Gastroesophageal sphincter (tissue), 3 donors: ENCODE data around the gene SRP9.
A peak's percentile ranks its signal among the peaks of the same experiment; 100 is the strongest.

Experiments
- EP300 ChIP-seq: sonication (generic); formaldehyde crosslinking; IDR thresholded peaks from one replicate; pipeline ENCODE4 v1.6.1; 2017; ENCODE audit warnings: antibody characterized with exemption, mild to moderate bottlenecking
- POLR2A ChIP-seq, 2 donors: fragments of 450-650 bp; IDR thresholded peaks; one replicate each; pipeline ENCODE4 v1.6.1; 2017; ENCODE audit warnings: antibody characterized with exemption in 2 of 2, mild to moderate bottlenecking in 2 of 2, moderate library complexity in 1 of 2
- POLR2AphosphoS5 ChIP-seq: sonication (generic); formaldehyde crosslinking; IDR thresholded peaks from one replicate; pipeline ENCODE4 v1.6.1; 2017; ENCODE audit warnings: antibody characterized with exemption
- TF ChIP-seq, protein P1 (sequence below), 4 experiments: fragments of 200-600 bp in 2 of 4; fragments of 450-650 bp in 2 of 4; sonication (generic) in 1 of 4; IDR thresholded peaks; one replicate each; pipeline ENCODE4 v1.5.1; 2017 to 2019; ENCODE audit warnings: antibody characterized with exemption in 4 of 4, mild to moderate bottlenecking in 2 of 4, moderate library complexity in 2 of 4

DNA sequence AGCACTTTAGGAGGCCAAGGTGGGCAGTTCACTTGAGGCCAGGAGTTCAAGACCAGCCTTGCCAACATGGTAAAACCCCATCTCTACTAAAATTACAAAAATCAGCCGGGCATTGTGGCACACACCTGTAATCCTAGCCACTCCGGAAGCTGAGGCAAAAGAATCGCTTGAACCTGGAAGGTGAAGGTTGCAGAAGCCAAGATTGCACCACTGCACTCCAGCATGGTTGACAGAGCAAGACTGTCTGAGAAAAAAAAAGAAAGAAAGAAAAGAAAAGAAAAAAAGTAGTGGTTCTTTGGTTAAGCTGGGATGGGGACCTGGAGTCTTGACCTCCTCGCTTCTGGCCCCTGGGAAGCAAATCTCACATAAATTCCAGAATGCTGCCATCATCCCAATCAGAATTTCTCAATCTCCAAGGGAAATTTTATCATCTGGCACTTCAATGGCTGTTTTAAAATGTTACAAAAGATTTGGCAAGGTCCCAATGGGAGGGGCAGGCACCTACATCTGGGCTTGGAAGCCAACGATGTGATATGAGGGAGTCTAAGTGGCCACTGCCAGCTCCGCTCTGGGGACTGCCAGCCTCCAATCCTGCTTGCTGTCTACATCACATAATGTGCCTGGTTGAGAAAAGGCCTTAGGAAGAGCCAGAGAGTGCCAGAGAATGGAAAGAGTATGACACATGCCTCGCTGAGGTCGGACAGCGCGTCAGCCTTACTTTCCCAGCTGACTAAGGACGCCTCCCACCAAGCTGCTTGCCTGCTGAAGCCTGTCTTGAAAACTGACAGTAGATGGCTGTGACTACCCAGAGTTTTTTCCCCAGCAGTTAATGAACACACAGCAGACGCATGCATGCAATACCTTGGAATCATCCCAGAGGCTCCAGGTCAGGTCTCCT, 42.1 kb upstream of the SRP9 start:
- TF ChIP-seq, protein P1, sequence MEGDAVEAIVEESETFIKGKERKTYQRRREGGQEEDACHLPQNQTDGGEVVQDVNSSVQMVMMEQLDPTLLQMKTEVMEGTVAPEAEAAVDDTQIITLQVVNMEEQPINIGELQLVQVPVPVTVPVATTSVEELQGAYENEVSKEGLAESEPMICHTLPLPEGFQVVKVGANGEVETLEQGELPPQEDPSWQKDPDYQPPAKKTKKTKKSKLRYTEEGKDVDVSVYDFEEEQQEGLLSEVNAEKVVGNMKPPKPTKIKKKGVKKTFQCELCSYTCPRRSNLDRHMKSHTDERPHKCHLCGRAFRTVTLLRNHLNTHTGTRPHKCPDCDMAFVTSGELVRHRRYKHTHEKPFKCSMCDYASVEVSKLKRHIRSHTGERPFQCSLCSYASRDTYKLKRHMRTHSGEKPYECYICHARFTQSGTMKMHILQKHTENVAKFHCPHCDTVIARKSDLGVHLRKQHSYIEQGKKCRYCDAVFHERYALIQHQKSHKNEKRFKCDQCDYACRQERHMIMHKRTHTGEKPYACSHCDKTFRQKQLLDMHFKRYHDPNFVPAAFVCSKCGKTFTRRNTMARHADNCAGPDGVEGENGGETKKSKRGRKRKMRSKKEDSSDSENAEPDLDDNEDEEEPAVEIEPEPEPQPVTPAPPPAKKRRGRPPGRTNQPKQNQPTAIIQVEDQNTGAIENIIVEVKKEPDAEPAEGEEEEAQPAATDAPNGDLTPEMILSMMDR (IDR thresholded peaks at IDR 0.05), result peak in 1 of 4 experiments; percentile 7
- TF ChIP-seq EP300 (no peak), POLR2AphosphoS5 (peak; percentile 69), POLR2A (IDR thresholded peaks at IDR 0.05) (no peak)
